Right lobe of liver (tissue), 4 donors: ENCODE measurements around the gene TPT1.

Source experiments
- CTCF ChIP-seq, 4 donors: fragments of 200-600 bp in 3 of 4; fragments of 450-650 bp in 1 of 4; IDR thresholded peaks; one replicate each; pipeline versions ENCODE4 v1.5.1 to v1.8.0; 2016 to 2022; ENCODE audit warnings: antibody characterized with exemption in 4 of 4, mild to moderate bottlenecking in 2 of 4
- POLR2A ChIP-seq: fragments of 450-650 bp; IDR thresholded peaks from one replicate; pipeline ENCODE4 v1.6.1; 2017; ENCODE audit warnings: antibody characterized with exemption, mild to moderate bottlenecking
- donor health status: DM: no; HTN: no; CAD: no.
- donor health status: DM: no; HTN: no; CAD: no.
- donor health status: DM: no; HTN: yes; CAD: no.

GRCh38 chr13:45331692-45332035 lies 9.3 kb downstream of the TPT1 start:
- TF ChIP-seq CTCF (IDR thresholded peaks at IDR 0.05): no peak
- no peak for TF ChIP-seq POLR2A
